ENCODE measurements around the gene CCDC148.

CCDC148 gene

DNA sequence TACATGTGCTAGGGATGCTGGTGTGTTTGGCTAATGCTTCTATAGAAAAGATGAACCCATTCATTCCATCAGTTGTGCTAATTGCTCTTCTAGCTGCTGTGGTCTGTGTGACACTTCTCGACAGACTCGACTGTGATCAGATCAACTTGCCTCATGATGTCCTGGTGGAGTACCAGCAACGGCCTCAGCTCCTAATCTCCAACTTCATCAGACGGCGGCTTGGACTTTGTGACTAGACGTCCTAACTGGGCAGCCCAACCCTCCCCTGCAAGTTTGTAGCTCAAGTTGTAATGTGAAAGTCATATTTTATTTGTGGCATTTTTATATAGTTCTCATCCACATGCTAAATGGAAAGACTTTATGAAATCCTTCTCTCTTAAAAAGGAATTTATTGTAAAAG is 321.9 kb downstream of the CCDC148 start:
- Histone ChIP-seq H3K4me3 (ENCODE audit: low read depth, low read length) (no peak overlapping the region), H3K9me3 (ENCODE audit: control insufficient read depth, insufficient read depth, low read length) (no peaks in the 10 kb centered on the region), H3K4me1 (ENCODE audit: control insufficient read depth, insufficient read depth, low read length) (no peaks in the 10 kb centered on the region), H3K27me3 (ENCODE audit: control insufficient read depth, insufficient read depth, low read length) (no peaks in the 10 kb centered on the region), H3K36me3 (ENCODE audit: control insufficient read depth, insufficient read depth, low read length) (no peaks in the 10 kb centered on the region), H3K9ac (ENCODE audit: low read depth, low read length) (no peak overlapping the region)

DNA sequence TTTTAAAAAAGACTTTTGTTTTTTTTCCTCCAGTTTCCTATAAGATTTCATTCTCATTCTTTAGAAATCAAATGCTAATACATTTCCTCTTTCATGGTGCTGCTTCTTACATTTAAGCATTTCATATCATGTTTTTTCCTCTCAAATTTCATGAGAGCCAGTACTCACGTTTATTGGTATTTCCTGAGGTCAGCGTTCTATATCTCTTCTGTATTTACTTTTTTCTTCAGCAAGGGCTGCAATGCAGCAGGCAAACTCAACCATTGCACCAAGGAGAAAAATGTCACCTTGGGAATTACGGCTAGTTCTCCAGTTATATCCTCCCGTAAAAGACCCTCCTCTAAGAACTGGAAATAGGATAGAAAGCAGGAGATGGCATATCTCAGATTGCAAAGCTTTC is 322.5 kb downstream of the CCDC148 start:
- no peaks in the 10 kb centered on the region for H3K9me3 ChIP-seq (ENCODE audit: control insufficient read depth, insufficient read depth, low read length)

DNA sequence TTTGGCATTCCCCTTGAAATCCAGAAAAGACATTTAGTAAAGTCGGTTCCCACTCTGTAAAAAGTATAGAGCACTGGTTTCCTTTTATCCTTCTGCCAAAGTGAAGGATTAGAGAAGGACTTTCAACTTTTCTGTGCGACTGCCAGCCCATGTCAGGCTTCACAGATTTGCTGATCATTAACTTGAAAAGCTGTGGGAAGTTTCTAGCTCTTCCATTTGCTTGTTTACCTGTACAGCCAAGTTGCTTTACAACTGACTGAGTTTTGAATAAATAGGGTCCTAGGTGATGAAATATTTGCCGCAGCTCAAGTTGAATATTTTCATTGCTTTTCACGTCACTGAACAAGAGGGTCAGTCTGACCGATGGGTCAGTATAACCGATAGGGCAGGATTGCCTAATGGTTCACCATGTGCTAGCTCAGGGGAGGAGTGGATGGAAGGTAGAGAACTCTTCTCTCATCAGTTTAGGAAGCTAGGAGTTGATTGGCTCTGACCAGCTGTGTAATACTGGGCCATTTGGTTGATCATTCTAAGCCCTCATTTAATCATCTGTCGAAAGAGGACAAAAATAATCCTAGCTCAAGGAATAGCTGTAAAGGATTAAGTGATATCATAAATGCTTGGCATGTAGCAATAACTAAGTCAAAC is 324.5 kb downstream of the CCDC148 start:
- H3K27me3 ChIP-seq (ENCODE audit: control insufficient read depth, insufficient read depth, low read length), result no peaks in the 10 kb centered on the region
- no peak overlapping the region for H3K4me3 ChIP-seq (ENCODE audit: low read depth, low read length)
- H3K9ac ChIP-seq (ENCODE audit: low read depth, low read length), result no peak overlapping the region
- H3K9me3 ChIP-seq (ENCODE audit: control insufficient read depth, insufficient read depth, low read length), result no peaks in the 10 kb centered on the region
- H3K36me3 ChIP-seq (ENCODE audit: control insufficient read depth, insufficient read depth, low read length), result no peaks in the 10 kb centered on the region
- H3K4me1 ChIP-seq (ENCODE audit: control insufficient read depth, insufficient read depth, low read length), result no peaks in the 10 kb centered on the region

More for the DNA sequence above, 322.5 kb downstream of the CCDC148 start:
- Histone ChIP-seq H3K9ac (ENCODE audit: low read depth, low read length) (no peak overlapping the region), H3K36me3 (ENCODE audit: control insufficient read depth, insufficient read depth, low read length) (no peaks in the 10 kb centered on the region), H3K4me1 (ENCODE audit: control insufficient read depth, insufficient read depth, low read length) (no peaks in the 10 kb centered on the region), H3K27me3 (ENCODE audit: control insufficient read depth, insufficient read depth, low read length) (no peaks in the 10 kb centered on the region), H3K4me3 (ENCODE audit: low read depth, low read length) (no peak overlapping the region)

DNA sequence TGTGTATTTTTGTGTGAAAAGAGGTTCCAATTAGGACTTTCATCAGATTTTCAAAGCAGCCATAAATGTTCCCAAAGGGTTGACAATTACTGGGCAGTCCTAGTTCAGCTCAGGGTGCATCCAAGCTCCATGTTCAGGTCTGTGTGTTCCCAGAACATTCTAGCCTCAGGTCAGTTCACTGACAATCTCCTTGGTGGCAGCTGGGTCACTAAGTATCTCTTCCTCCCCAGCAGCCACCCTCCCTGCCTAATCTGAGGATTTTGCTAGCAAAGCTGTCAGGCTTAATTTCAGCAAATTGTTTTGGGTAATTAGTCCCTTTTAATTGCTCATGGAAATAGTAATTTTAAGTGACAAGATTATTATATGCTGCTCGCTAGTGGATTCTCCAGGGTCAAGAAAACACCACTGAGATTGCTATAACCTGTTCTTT is 325.1 kb downstream of the CCDC148 start:
- Histone ChIP-seq H3K4me1 (ENCODE audit: control insufficient read depth, insufficient read depth, low read length) (no peaks in the 10 kb centered on the region), H3K9ac (ENCODE audit: low read depth, low read length) (no peak overlapping the region), H3K9me3 (ENCODE audit: control insufficient read depth, insufficient read depth, low read length) (no peaks in the 10 kb centered on the region)

DNA sequence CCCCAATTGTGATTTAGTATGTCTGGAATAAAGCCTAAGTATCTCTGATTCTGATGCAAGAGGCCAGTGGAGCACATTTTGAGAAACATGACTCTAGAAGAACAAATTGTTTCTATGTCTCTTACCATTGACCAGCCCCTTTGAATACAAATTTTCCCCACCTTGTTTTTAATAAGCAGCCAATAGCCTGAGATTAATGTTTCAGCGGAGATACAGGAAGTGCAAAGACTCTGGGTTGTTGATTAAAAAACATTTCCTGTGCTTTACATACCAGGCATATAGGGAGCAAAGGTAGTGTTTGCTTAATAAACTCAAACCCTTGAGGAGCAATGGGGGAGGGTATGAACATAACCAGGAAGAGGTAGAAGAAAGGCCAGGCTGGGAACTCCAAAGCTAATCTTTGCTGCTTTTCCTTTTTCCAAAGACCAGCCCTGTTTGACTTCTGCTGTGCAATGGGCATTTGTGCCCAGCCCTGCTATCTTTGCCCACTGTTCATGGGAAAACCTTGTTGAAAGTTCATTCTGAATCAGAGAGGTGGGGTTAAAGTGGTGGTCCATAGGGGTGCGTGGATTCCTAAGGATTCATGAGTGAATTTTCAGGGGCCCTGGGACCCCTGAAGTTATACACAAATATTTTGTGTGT is 325.6 kb downstream of the CCDC148 start:
- Histone ChIP-seq H3K9me3 (ENCODE audit: control insufficient read depth, insufficient read depth, low read length) (no peaks in the 10 kb centered on the region), H3K36me3 (ENCODE audit: control insufficient read depth, insufficient read depth, low read length) (no peaks in the 10 kb centered on the region), H3K27me3 (ENCODE audit: control insufficient read depth, insufficient read depth, low read length) (no peaks in the 10 kb centered on the region), H3K9ac (ENCODE audit: low read depth, low read length) (no peak overlapping the region), H3K4me3 (ENCODE audit: low read depth, low read length) (no peak overlapping the region), H3K4me1 (ENCODE audit: control insufficient read depth, insufficient read depth, low read length) (peaks cover under 1% of the 10 kb centered on the region)

More for the DNA sequence above, 325.1 kb downstream of the CCDC148 start:
- Histone ChIP-seq H3K27me3 (ENCODE audit: control insufficient read depth, insufficient read depth, low read length) (no peaks in the 10 kb centered on the region), H3K4me3 (ENCODE audit: low read depth, low read length) (no peak overlapping the region), H3K36me3 (ENCODE audit: control insufficient read depth, insufficient read depth, low read length) (no peaks in the 10 kb centered on the region)

DNA sequence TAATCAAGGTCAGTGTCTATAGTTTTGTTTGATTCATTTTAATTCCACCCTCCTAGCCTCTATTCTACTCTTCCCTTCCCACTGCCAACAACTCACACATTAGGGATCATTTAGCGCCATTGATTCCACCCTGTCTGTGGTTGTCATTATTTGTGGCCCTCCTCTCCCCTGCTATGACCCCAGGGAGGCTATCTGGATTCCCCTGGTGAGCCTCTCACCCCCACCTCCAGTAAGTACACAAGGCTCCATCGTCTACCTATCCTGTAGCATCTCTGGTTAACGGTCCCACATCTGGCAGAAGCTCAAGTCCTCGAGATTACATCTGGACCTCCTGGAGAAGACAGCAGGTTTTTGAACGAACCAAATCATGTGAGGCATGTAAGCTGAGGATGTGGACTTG is 327.5 kb downstream of the CCDC148 start:
- Histone ChIP-seq H3K4me1 (ENCODE audit: control insufficient read depth, insufficient read depth, low read length) (peaks cover 4% of the 10 kb centered on the region), H3K9ac (ENCODE audit: low read depth, low read length) (no peak overlapping the region)

DNA sequence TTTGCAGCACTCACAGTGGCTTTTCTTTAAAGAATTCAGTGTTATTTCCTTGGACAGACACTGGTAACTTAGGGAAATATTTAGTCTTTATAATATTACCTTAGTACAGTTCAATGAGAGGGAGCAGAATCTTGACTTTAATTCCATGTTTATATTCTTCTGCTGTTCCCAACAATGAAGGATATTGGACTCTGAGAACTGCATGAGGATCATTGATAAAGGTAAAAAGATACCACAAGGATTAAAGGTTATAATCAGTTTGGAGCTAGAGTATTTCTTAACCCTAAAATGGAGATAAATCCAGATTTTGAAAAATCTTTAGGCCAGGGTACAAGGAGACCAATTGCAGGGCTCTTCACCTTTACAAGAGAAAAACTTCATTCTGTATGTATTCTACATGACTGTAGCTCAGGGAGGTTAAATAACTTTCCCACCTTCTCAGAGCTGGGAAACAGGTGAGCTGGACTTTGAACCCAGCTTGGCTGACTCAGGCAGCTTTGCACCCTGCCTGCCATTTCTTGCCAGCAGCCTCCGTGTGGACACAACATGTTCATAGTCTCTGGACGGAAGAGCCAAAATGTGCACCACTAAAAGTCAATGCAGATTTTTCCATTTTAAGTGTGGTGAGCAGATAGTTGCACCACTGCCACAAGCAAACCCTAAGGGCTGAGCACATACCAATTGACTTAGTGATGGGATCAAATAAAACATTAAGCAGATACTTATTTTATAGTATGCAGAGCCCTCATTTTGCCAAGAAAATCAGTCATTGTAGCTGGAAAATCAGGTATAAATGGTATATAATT is 328.2 kb downstream of the CCDC148 start:
- H3K9ac ChIP-seq (ENCODE audit: low read depth, low read length), result no peak overlapping the region
- peaks cover 4% of the 10 kb centered on the region for H3K4me1 ChIP-seq (ENCODE audit: control insufficient read depth, insufficient read depth, low read length)
- no peak overlapping the region for H3K4me3 ChIP-seq (ENCODE audit: low read depth, low read length)
- H3K27me3 ChIP-seq (ENCODE audit: control insufficient read depth, insufficient read depth, low read length), result no peaks in the 10 kb centered on the region
- H3K9me3 ChIP-seq (ENCODE audit: control insufficient read depth, insufficient read depth, low read length), result no peaks in the 10 kb centered on the region
- no peaks in the 10 kb centered on the region for H3K36me3 ChIP-seq (ENCODE audit: control insufficient read depth, insufficient read depth, low read length)

More for the DNA sequence above, 327.5 kb downstream of the CCDC148 start:
- Histone ChIP-seq H3K4me3 (ENCODE audit: low read depth, low read length) (no peak overlapping the region), H3K9me3 (ENCODE audit: control insufficient read depth, insufficient read depth, low read length) (no peaks in the 10 kb centered on the region), H3K36me3 (ENCODE audit: control insufficient read depth, insufficient read depth, low read length) (no peaks in the 10 kb centered on the region), H3K27me3 (ENCODE audit: control insufficient read depth, insufficient read depth, low read length) (no peaks in the 10 kb centered on the region)

DNA sequence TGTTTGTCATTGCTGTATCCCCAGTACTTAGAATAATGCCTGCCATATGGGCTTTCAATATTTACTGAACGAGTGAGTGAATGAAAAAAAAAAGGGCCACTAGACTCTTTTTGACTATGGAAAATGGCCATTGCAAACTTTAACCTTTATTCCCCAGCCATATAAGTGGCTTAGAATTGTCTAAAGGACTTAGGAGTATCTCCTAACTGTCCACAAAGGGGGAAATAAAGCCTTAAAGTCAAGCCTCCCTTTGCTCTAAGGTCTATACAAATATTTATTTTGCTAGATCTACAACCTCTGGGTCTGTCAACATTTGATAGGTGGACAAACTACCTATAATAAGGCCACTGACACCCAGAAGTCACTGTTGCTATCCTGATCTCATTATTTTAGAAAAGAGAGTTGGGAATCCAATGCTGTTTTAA is 329.2 kb downstream of the CCDC148 start:
- Histone ChIP-seq H3K9ac (ENCODE audit: low read depth, low read length) (no peak overlapping the region), H3K4me3 (ENCODE audit: low read depth, low read length) (no peak overlapping the region), H3K27me3 (ENCODE audit: control insufficient read depth, insufficient read depth, low read length) (no peaks in the 10 kb centered on the region), H3K9me3 (ENCODE audit: control insufficient read depth, insufficient read depth, low read length) (no peaks in the 10 kb centered on the region), H3K4me1 (ENCODE audit: control insufficient read depth, insufficient read depth, low read length) (peaks cover 5% of the 10 kb centered on the region), H3K36me3 (ENCODE audit: control insufficient read depth, insufficient read depth, low read length) (no peaks in the 10 kb centered on the region)

DNA sequence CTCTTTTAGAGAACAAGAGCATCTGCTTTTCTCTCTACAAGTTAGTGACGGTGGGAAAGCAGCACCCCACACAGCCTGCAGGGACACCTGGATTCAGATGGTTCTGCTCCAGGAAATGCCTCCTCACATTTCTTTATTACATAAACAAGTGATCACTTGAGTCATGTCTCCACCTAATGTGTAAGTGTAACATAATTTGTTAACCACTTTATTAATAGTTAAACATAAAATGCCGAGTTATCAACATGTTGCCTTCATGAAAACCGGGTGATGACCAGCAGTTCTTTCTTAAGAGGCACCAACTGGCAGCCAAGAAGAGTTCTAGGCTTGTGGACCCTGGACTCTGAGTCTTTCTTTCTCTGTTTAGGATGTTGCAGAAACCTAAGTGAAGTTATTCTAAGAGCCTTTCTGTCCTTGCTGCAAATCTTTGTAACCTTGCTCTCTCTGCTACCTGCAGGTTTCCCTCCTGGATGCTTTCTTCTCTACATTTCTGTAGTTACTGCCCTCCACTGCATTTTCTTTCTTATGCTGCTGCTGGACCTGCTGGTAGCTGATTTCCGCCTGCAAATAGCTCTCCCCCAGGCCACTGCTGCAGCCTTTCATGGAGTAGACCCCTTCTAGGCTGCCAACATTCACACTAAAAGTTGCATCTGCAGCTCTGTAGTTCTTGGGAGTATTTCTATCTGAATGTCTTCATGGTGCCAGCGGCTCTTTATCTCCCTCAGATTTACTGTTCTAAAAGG is 330.6 kb downstream of the CCDC148 start:
- no peaks in the 10 kb centered on the region for H3K27me3 ChIP-seq (ENCODE audit: control insufficient read depth, insufficient read depth, low read length)
- no peak overlapping the region for H3K9ac ChIP-seq (ENCODE audit: low read depth, low read length)
- no peaks in the 10 kb centered on the region for H3K9me3 ChIP-seq (ENCODE audit: control insufficient read depth, insufficient read depth, low read length)
- no peak overlapping the region for H3K4me3 ChIP-seq (ENCODE audit: low read depth, low read length)
- peaks cover 12% of the 10 kb centered on the region for H3K4me1 ChIP-seq (ENCODE audit: control insufficient read depth, insufficient read depth, low read length)
- no peaks in the 10 kb centered on the region for H3K36me3 ChIP-seq (ENCODE audit: control insufficient read depth, insufficient read depth, low read length)

DNA sequence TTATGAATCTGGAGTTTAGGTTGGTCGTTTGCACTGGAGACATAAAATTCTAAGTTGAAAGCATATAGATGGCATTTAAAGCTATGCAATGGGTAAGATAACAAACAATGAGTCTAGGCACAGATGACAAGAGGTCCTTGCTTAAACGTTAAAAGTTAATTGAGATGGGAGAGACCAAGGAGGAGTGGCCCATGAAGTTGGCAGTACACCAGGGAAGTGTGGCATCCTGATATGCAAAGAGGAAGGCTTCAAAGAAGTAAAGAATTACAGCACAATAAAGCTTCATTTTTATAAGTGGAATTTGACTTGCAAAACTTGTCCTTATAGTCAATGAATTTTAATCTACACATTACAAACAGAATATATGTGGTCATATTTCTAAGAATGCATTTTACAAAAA is 331.7 kb downstream of the CCDC148 start:
- H3K9me3 ChIP-seq (ENCODE audit: control insufficient read depth, insufficient read depth, low read length), result no peaks in the 10 kb centered on the region
- no peak overlapping the region for H3K9ac ChIP-seq (ENCODE audit: low read depth, low read length)
- H3K27me3 ChIP-seq (ENCODE audit: control insufficient read depth, insufficient read depth, low read length), result no peaks in the 10 kb centered on the region
- H3K4me3 ChIP-seq (ENCODE audit: low read depth, low read length), result no peak overlapping the region
- peaks cover 19% of the 10 kb centered on the region for H3K4me1 ChIP-seq (ENCODE audit: control insufficient read depth, insufficient read depth, low read length)
- H3K36me3 ChIP-seq (ENCODE audit: control insufficient read depth, insufficient read depth, low read length), result no peaks in the 10 kb centered on the region
